ENCODE measurements around the gene XPO1. TPM values are rescaled to one million over a fixed set of nuclear protein-coding genes. Genes with fewer than 3 reads are reported as not detected.

Gene XPO1
- total and polyA plus RNA-seq, 2 of the 4 experiments (the other 2 are of a cell fraction), result 78.5 to 104 TPM

DNA sequence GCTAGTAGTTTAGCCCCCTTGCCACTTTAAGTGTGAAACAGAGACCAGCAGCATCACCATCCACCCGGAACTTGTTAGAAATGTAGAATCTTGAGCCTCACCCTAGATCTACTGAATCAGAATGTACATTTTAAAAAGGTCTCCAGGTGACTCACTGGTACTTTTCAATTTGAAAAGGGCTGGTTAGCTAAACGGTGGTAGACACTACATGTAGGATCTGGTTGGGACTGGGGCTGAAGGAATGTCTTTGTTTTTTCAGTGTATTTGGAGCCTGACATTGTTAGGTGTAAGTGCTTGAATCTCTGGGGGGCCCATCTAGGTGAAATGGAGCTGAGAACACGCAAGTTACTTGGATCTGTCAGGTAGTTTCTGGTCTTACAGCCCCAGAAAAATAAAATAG is 44.0 kb upstream of the XPO1 start:
- H3K4ac ChIP-seq (ENCODE audit: low read depth, low read length), result no peak overlapping the region
- intact Hi-C loops (cut with micrococcal nuclease) (no loop called here), dilution Hi-C loops (cut with HindIII; ENCODE audit: low sequenced_read_pairs, unreplicated experiment) (no loop called here), in situ Hi-C loops (cut with MboI; ENCODE audit: low sequenced_read_pairs) (no loop called here)
- H3K18ac ChIP-seq (ENCODE audit: low read depth, low read length), result no peak overlapping the region
- WGBS, 2 experiments (ENCODE audit: extremely low coverage in 2 of 2, insufficient read length in 1 of 2), result no CpG with 5 or more reads among the region's 3 CpGs
- H2BK5ac ChIP-seq (ENCODE audit: low read depth, low read length, poor library complexity, severe bottlenecking), result no peak overlapping the region
- no peak overlapping the region for H2AK5ac ChIP-seq (ENCODE audit: low read depth, low read length)
- ChIA-PET CTCF (no interaction called here), POLR2A (ENCODE audit: unreplicated experiment) (no interaction called here)
- TF ChIP-seq CHD1 (IDR thresholded peaks at IDR 0.05; ENCODE audit: low read depth, low read length), result no peak
- TF ChIP-seq BHLHE40 (IDR thresholded peaks at IDR 0.05; ENCODE audit: low read depth, low read length), result no peak
- TF ChIP-seq RAD21 (IDR thresholded peaks at IDR 0.05; ENCODE audit: low read length), result no peak
- TF ChIP-seq, protein P1, sequence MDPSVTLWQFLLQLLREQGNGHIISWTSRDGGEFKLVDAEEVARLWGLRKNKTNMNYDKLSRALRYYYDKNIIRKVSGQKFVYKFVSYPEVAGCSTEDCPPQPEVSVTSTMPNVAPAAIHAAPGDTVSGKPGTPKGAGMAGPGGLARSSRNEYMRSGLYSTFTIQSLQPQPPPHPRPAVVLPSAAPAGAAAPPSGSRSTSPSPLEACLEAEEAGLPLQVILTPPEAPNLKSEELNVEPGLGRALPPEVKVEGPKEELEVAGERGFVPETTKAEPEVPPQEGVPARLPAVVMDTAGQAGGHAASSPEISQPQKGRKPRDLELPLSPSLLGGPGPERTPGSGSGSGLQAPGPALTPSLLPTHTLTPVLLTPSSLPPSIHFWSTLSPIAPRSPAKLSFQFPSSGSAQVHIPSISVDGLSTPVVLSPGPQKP (IDR thresholded peaks at IDR 0.05; ENCODE audit: borderline replicate concordance, low read depth, low read length), result no peak
- no peak for TF ChIP-seq POLR2A (IDR thresholded peaks at IDR 0.05; ENCODE audit: low read depth, low read length)
- TF ChIP-seq, protein P2, sequence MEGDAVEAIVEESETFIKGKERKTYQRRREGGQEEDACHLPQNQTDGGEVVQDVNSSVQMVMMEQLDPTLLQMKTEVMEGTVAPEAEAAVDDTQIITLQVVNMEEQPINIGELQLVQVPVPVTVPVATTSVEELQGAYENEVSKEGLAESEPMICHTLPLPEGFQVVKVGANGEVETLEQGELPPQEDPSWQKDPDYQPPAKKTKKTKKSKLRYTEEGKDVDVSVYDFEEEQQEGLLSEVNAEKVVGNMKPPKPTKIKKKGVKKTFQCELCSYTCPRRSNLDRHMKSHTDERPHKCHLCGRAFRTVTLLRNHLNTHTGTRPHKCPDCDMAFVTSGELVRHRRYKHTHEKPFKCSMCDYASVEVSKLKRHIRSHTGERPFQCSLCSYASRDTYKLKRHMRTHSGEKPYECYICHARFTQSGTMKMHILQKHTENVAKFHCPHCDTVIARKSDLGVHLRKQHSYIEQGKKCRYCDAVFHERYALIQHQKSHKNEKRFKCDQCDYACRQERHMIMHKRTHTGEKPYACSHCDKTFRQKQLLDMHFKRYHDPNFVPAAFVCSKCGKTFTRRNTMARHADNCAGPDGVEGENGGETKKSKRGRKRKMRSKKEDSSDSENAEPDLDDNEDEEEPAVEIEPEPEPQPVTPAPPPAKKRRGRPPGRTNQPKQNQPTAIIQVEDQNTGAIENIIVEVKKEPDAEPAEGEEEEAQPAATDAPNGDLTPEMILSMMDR (conservative IDR thresholded peaks at IDR 0.05; ENCODE audit: low read depth, low read length), result no peak
- TF ChIP-seq MXI1 (IDR thresholded peaks at IDR 0.05; ENCODE audit: borderline replicate concordance, low read depth, low read length), result no peak
- no peak for TF ChIP-seq CEBPB (IDR thresholded peaks at IDR 0.05; ENCODE audit: low read depth, low read length)
- no peak for TF ChIP-seq MAZ (IDR thresholded peaks at IDR 0.05; ENCODE audit: borderline replicate concordance, low read depth, low read length)
- TF ChIP-seq, protein P3, sequence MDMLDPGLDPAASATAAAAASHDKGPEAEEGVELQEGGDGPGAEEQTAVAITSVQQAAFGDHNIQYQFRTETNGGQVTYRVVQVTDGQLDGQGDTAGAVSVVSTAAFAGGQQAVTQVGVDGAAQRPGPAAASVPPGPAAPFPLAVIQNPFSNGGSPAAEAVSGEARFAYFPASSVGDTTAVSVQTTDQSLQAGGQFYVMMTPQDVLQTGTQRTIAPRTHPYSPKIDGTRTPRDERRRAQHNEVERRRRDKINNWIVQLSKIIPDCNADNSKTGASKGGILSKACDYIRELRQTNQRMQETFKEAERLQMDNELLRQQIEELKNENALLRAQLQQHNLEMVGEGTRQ (IDR thresholded peaks at IDR 0.05; ENCODE audit: low read depth, low read length), result no peak
- no peak for TF ChIP-seq SMC3 (IDR thresholded peaks at IDR 0.05; ENCODE audit: low read depth, low read length)
- no peak for TF ChIP-seq RCOR1 (IDR thresholded peaks at IDR 0.05; ENCODE audit: insufficient replicate concordance, low read length)
- no peak for TF ChIP-seq FOS (IDR thresholded peaks at IDR 0.05; ENCODE audit: low read depth, low read length)
- TF ChIP-seq MAFK (IDR thresholded peaks at IDR 0.05; ENCODE audit: low read depth, low read length), result no peak
- no peak for TF ChIP-seq NFE2L2 (IDR thresholded peaks at IDR 0.05; ENCODE audit: low read depth, low read length)
- H4K20me1 ChIP-seq (ENCODE audit: insufficient read depth, low read length), result no peaks in the 10 kb centered on the region
- no peak overlapping the region for H2AFZ ChIP-seq (replicated peaks; ENCODE audit: low read length, poor library complexity)
- no TSS peak for BruUV-seq (replicated peaks)
- H3K9me1 ChIP-seq (ENCODE audit: insufficient read depth, low read length), result no peaks in the 10 kb centered on the region
- no peak for DNase-seq
- no peak overlapping the region for H3K56ac ChIP-seq (ENCODE audit: extremely low read depth, insufficient read depth, low read length)
- no peak overlapping the region for H3K23ac ChIP-seq (ENCODE audit: low read depth, low read length)
- H3K79me1 ChIP-seq (ENCODE audit: low read depth in 1 of 2, low read length in 2 of 2), result no peaks in the 10 kb centered on the region
- no peak overlapping the region for H4K91ac ChIP-seq (ENCODE audit: insufficient read depth, low read depth, low read length)
- H3K14ac ChIP-seq (replicated peaks; ENCODE audit: low read depth, low read length), result no peak overlapping the region; the same call in 1 of the 2 replicates
- ATAC-seq (ENCODE audit: low read depth), result no peak
- H2BK15ac ChIP-seq (ENCODE audit: low read depth, low read length), result no peak overlapping the region
- H3K27me3 ChIP-seq (ENCODE audit: control insufficient read depth, insufficient read depth, low read length), result no peaks in the 10 kb centered on the region
- no peaks in the 10 kb centered on the region for H3K4me1 ChIP-seq (ENCODE audit: control insufficient read depth, insufficient read depth, low read length)
- no peak overlapping the region for H2BK120ac ChIP-seq (ENCODE audit: low read depth, low read length)
- H3K27ac ChIP-seq (ENCODE audit: insufficient read depth, low read length), result no peak overlapping the region
- no peak overlapping the region for H2BK20ac ChIP-seq (ENCODE audit: low read depth, low read length)
- no peak overlapping the region for H4K8ac ChIP-seq (ENCODE audit: low read depth in 2 of 2, low read length in 2 of 2)
- H3K9me3 ChIP-seq (ENCODE audit: control insufficient read depth, insufficient read depth, low read length), result no peaks in the 10 kb centered on the region
- H3K36me3 ChIP-seq (ENCODE audit: control insufficient read depth, insufficient read depth, low read length), result no peaks in the 10 kb centered on the region
- no peak overlapping the region for H4K5ac ChIP-seq (ENCODE audit: low read depth, low read length)
- no peak overlapping the region for H3K4me2 ChIP-seq (ENCODE audit: low read depth, low read length)
- no peak overlapping the region for H3K4me3 ChIP-seq (ENCODE audit: insufficient read depth, low read depth, low read length)
- no peak overlapping the region for H3K9ac ChIP-seq (ENCODE audit: low read depth, low read length)
- H2AK9ac ChIP-seq (replicated peaks; ENCODE audit: low read depth, low read length, poor library complexity), result no peak overlapping the region
